ENCODE results near the gene SAMD8. TPM values are rescaled to one million over a fixed set of nuclear protein-coding genes. Genes with fewer than 3 reads are reported as not detected.
"Not testable (repeated sequence)": the region's sequence is repeated elsewhere in the genome, so short reads cannot be mapped to it uniquely, and the experiment has no call there.

SAMD8 gene
- total RNA-seq, 3 donors from 2014 or later, result 12.1 to 26.6 (median 13.6) TPM

GRCh38 chr10:75110006-75110632 is 1.3 kb upstream of the SAMD8 start:
- ATAC-seq (no peak), DNase-seq (no peak)
- Histone ChIP-seq H3K4me1 (ENCODE audit: low read depth) (peaks cover 10% of the 10 kb centered on the region), H3K9me3 (no peaks in the 10 kb centered on the region), H3K4me3 (no peak overlapping the region), H3K36me3 (ENCODE audit: low read depth) (no peaks in the 10 kb centered on the region)
- intact Hi-C loops (cut with DNase I, micrococcal nuclease), result no loop called here
- TF ChIP-seq, protein P1, sequence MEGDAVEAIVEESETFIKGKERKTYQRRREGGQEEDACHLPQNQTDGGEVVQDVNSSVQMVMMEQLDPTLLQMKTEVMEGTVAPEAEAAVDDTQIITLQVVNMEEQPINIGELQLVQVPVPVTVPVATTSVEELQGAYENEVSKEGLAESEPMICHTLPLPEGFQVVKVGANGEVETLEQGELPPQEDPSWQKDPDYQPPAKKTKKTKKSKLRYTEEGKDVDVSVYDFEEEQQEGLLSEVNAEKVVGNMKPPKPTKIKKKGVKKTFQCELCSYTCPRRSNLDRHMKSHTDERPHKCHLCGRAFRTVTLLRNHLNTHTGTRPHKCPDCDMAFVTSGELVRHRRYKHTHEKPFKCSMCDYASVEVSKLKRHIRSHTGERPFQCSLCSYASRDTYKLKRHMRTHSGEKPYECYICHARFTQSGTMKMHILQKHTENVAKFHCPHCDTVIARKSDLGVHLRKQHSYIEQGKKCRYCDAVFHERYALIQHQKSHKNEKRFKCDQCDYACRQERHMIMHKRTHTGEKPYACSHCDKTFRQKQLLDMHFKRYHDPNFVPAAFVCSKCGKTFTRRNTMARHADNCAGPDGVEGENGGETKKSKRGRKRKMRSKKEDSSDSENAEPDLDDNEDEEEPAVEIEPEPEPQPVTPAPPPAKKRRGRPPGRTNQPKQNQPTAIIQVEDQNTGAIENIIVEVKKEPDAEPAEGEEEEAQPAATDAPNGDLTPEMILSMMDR (IDR thresholded peaks at IDR 0.05), result no peak

GRCh38 chr10:75111907-75112679 is 637 bp downstream of the SAMD8 start:
- intact Hi-C loops (cut with DNase I, micrococcal nuclease), result no loop called here
- Histone ChIP-seq H3K9me3 (no peaks in the 10 kb centered on the region), H3K4me1 (ENCODE audit: low read depth) (peaks cover 10% of the 10 kb centered on the region), H3K4me3 (peak overlapping the region; percentile 60), H3K36me3 (ENCODE audit: low read depth) (no peaks in the 10 kb centered on the region)
- ATAC-seq, result peak; percentile 54
- TF ChIP-seq, protein P1 (IDR thresholded peaks at IDR 0.05), result no peak
- peak; percentile 55 to 76 (median 68) for DNase-seq

GRCh38 chr10:75115137-75115536 is 3.7 kb downstream of the SAMD8 start:
- no peak for DNase-seq
- Histone ChIP-seq H3K36me3 (ENCODE audit: low read depth) (no peaks in the 10 kb centered on the region), H3K4me1 (ENCODE audit: low read depth) (peaks cover 10% of the 10 kb centered on the region), H3K9me3 (no peaks in the 10 kb centered on the region), H3K4me3 (no peak overlapping the region)
- TF ChIP-seq, protein P1 (IDR thresholded peaks at IDR 0.05), result no peak
- intact Hi-C loops (cut with DNase I, micrococcal nuclease), result no loop called here
- no peak for ATAC-seq

DNA sequence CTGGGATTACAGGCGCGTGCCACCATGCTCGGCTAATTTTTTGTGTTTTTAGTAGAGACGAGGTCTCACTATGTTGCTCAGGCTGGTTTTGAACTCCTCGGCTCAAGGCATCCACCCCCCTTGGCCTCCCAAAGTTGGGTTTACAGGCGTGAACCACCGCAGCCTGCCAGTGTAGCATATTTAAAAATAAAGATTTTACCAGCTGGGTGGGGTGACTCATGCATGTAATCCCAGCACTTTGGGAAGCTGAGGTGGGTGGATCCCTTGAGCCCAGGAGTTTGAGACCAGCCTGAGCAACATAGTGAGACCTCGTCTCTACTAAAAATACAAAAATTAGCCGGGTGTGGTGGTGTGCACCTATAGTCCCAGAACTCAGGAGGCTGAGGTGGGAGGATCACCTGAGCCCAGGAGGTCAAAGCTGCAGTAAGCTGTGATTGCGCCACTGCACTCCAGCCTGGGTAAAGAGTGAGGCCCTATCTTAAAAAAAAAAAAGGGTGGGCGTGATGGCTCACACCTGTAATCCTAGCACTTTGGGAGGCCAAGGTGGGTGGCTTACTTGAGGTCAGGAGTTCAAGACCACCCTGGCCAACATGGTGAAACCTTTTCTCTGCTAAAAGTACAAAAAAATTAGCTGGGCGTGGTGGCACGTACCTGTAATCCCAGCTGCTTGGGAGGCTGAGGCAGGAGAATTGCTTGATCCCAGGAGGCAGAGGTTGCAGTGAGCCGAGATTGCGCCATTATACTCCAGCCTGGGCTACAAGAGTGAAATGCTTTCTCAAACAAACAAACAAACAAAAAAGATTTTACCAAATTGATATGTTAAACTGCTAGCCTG is 5.7 kb downstream of the SAMD8 start:
- ATAC-seq; intact Hi-C loops (cut with DNase I, micrococcal nuclease); H3K4me3 ChIP-seq; H3K9me3 ChIP-seq; H3K36me3 ChIP-seq (ENCODE audit: low read depth); DNase-seq: not testable (repeated sequence)
- H3K4me1 ChIP-seq (ENCODE audit: low read depth), result peaks cover 12% of the 10 kb centered on the region

DNA sequence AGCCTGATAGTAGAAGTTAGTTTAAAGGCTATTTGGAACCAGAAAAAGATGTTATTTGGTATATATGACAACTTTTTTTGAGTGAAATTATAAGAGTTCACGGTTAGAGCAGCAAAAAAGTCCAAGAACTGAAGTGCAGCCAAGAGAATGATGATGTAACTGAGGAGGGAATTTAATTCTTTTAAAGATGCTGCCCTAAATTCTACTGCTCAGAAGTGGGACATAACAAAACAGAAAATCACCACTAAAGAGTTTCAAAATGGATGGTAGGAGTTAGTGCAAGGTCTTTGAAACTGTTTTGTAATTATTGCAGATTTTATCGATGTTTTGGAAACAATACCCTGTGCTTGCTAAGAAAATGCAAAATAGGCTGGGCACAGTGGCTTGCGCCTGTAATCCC is 6.5 kb downstream of the SAMD8 start:
- TF ChIP-seq, protein P1 (IDR thresholded peaks at IDR 0.05), result no peak
- intact Hi-C loops (cut with DNase I, micrococcal nuclease), result no loop called here
- no peak for ATAC-seq

DNA sequence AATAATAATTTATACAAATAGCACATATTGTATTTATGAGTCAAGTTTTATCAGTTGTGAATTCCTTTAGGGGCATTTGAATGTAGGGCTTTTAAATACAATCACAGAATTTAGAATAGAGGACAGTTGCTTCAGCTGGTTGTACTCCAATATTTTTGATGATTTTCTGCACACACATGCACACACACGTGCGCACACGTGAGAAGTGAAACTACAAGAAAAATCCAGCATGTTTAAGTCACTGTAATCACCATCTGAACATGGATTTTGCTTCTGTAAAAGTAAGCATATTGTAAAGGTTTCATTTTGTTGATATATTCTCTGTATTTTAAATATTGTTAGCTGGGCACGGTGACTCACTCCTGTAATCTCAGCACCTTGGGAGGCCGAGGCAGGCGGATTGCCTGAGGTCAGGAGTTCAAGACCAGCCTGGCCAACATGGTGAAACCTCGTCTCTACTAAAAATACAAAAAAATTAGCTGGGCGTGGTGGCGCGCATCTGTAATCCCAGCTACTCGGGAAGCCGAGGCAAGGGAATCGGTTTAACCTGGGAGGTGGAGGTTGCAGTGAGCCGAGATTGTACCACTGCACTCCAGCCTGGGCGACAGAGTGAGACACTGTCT is 8.1 kb downstream of the SAMD8 start:
- H3K36me3 ChIP-seq (ENCODE audit: low read depth); DNase-seq; ATAC-seq; intact Hi-C loops (cut with DNase I, micrococcal nuclease); H3K4me3 ChIP-seq; H3K4me1 ChIP-seq (ENCODE audit: low read depth); H3K9me3 ChIP-seq: not testable (repeated sequence)

More for the DNA sequence above, 6.5 kb downstream of the SAMD8 start:
- Histone ChIP-seq H3K9me3 (no peaks in the 10 kb centered on the region), H3K4me3 (no peak overlapping the region), H3K36me3 (ENCODE audit: low read depth) (no peaks in the 10 kb centered on the region), H3K4me1 (ENCODE audit: low read depth) (peaks cover 9% of the 10 kb centered on the region)
- no peak for DNase-seq

Data from mucosa of descending colon (tissue), 3 donors.